Caco-2 (cell line): ENCODE measurements around the gene ARIH1. TPM values are rescaled to one million over a fixed set of nuclear protein-coding genes. Genes with fewer than 3 reads are reported as not detected.

ENCODE experiments used
- BruUV-seq: library from RNA; stranded (reverse); fragments of 400-500 nt; replicated peaks from 2 replicates; lab custom pipeline; 2021; lab: Mats Ljungman, UMichigan
- CTCF ChIA-PET: fragments of 300-600 bp; sonication (Branson Sonifier 250); formaldehyde crosslinking; loops from one replicate; lab custom pipeline; 2022; ENCODE audit warnings: antibody characterized with exemption; lab: Charles Lee
- POLR2A ChIA-PET: fragments of 300-600 bp; sonication (Branson Sonifier 250); formaldehyde crosslinking; loops from one replicate; lab custom pipeline; 2022; ENCODE audit warnings: antibody characterized with exemption; lab: Charles Lee
- DNase-seq, 2 experiments: peaks; one replicate each; pipeline versions ENCODE4 v3.0.0 to v3.0.0-alpha.2; 2020 to 2022
- H3K27me3 ChIP-seq: replicated peaks from 2 replicates; pipeline ENCODE4 v1.6.0; 2011; ENCODE audit warnings: low read length; ENCODE audit not compliant: control insufficient read depth, insufficient read depth
- H3K36me3 ChIP-seq: 2 replicates; pipeline ENCODE4 v1.5.1; 2011; ENCODE audit warnings: low read length; ENCODE audit not compliant: control insufficient read depth, insufficient read depth
- H3K4me1 ChIP-seq: fragments of 250-450 bp; sonication (Bioruptor Pico); 2 replicates; pipeline ENCODE4 v1.5.1; 2020; ENCODE audit warnings: mild to moderate bottlenecking
- H3K4me3 ChIP-seq: 2 replicates; pipeline ENCODE4 v1.5.1; 2011; ENCODE audit warnings: low read depth, mild to moderate bottlenecking, control low read depth, low read length
- H3K9me3 ChIP-seq: fragments of 250-450 bp; sonication (Bioruptor Pico); 2 replicates; pipeline ENCODE4 v1.5.1; 2020; ENCODE audit warnings: mild to moderate bottlenecking, moderate library complexity
- H3K27ac Mint-ChIP-seq: one replicate; pipeline ENCODE4 v1.8.0; 2022; ENCODE audit warnings: mixed read lengths; ENCODE audit not compliant: unreplicated experiment
- H3K27me3 Mint-ChIP-seq: one replicate; pipeline ENCODE4 v1.8.0; 2022; ENCODE audit warnings: mixed read lengths; ENCODE audit not compliant: insufficient read depth, unreplicated experiment
- H3K36me3 Mint-ChIP-seq: one replicate; pipeline ENCODE4 v1.8.0; 2022; ENCODE audit warnings: mild to moderate bottlenecking, mixed read lengths; ENCODE audit not compliant: insufficient read depth, unreplicated experiment
- H3K4me1 Mint-ChIP-seq: one replicate; pipeline ENCODE4 v1.8.0; 2022; ENCODE audit warnings: low read depth, mixed read lengths; ENCODE audit not compliant: unreplicated experiment
- H3K4me3 Mint-ChIP-seq: one replicate; pipeline ENCODE4 v1.8.0; 2022; ENCODE audit warnings: mild to moderate bottlenecking, moderate library complexity, mixed read lengths; ENCODE audit not compliant: unreplicated experiment
- H3K9me3 Mint-ChIP-seq: one replicate; pipeline ENCODE4 v1.8.0; 2022; ENCODE audit warnings: mixed read lengths; ENCODE audit not compliant: unreplicated experiment
- intact Hi-C: fragments of 100-400 bp; cut with micrococcal nuclease; formaldehyde crosslinking; loops from one replicate; pipeline ENCODE4 v1.10.0; 2022; ENCODE audit not compliant: unreplicated experiment
- total RNA-seq: library from RNA; stranded (reverse); gene quantifications from 2 replicates; pipeline ENCODE4 v1.2.3, GENCODE V29; 2022
- TF ChIP-seq, protein P1 (sequence below), 2 experiments: fragments of 200-600 bp in 1 of 2; IDR thresholded peaks; 1 replicate in 1 of 2; 2 replicates in 1 of 2; pipeline versions ENCODE4 v1.5.1 to v1.8.0; 2011 to 2022; ENCODE audit warnings: antibody characterized with exemption in 1 of 2, control low read depth in 1 of 2, inconsistent platforms in 1 of 2, low read depth in 1 of 2, low read length in 1 of 2, mild to moderate bottlenecking in 1 of 2, moderate library complexity in 1 of 2; ENCODE audit not compliant: insufficient read depth in 1 of 2, severe bottlenecking in 1 of 2, unreplicated experiment in 1 of 2

Gene ARIH1
- total RNA-seq, 1 experiment from 2014 or later: 126 TPM

DNA sequence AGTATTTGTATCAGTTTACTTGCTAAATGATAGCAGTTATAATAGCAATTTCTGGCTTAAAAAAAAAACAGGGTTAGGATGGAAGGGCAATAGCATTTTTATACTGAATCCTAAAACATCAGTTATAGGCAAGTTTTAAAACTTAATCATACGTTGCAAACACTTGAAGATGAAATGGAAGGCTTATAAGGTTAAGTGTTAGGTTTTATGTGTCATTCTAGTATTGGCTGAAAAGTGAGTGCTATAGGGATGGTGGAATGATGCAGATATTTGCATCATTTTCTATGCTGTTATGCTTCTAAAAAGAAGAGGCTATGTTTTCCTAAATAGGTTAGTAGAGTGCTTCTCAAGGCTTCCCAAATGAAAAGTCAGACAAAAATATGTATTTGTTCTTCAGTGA is 23.3 kb downstream of the ARIH1 start:
- no peaks in the 10 kb centered on the region for H3K9me3 ChIP-seq
- H3K27me3 ChIP-seq: no peaks in the 10 kb centered on the region
- CTCF ChIA-PET: no interaction called here
- Mint-ChIP-seq H3K27me3 (no peaks in the 10 kb centered on the region), H3K27ac (no peak overlapping the region), H3K36me3 (no peaks in the 10 kb centered on the region), H3K9me3 (no peaks in the 10 kb centered on the region), H3K4me3 (no peak overlapping the region), H3K4me1 (peaks cover 6% of the 10 kb centered on the region)
- no peaks in the 10 kb centered on the region for H3K4me1 ChIP-seq
- POLR2A ChIA-PET: no interaction called here
- intact Hi-C loops: no loop called here
- H3K4me3 ChIP-seq: no peak overlapping the region
- TF ChIP-seq, protein P1, sequence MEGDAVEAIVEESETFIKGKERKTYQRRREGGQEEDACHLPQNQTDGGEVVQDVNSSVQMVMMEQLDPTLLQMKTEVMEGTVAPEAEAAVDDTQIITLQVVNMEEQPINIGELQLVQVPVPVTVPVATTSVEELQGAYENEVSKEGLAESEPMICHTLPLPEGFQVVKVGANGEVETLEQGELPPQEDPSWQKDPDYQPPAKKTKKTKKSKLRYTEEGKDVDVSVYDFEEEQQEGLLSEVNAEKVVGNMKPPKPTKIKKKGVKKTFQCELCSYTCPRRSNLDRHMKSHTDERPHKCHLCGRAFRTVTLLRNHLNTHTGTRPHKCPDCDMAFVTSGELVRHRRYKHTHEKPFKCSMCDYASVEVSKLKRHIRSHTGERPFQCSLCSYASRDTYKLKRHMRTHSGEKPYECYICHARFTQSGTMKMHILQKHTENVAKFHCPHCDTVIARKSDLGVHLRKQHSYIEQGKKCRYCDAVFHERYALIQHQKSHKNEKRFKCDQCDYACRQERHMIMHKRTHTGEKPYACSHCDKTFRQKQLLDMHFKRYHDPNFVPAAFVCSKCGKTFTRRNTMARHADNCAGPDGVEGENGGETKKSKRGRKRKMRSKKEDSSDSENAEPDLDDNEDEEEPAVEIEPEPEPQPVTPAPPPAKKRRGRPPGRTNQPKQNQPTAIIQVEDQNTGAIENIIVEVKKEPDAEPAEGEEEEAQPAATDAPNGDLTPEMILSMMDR (IDR thresholded peaks at IDR 0.05; ENCODE audit: insufficient read depth in 1 of 2, low read depth in 1 of 2, low read length in 1 of 2, severe bottlenecking in 1 of 2, unreplicated experiment in 1 of 2): no peak
- BruUV-seq: no TSS peak
- DNase-seq: no peak
- H3K36me3 ChIP-seq: no peaks in the 10 kb centered on the region

DNA sequence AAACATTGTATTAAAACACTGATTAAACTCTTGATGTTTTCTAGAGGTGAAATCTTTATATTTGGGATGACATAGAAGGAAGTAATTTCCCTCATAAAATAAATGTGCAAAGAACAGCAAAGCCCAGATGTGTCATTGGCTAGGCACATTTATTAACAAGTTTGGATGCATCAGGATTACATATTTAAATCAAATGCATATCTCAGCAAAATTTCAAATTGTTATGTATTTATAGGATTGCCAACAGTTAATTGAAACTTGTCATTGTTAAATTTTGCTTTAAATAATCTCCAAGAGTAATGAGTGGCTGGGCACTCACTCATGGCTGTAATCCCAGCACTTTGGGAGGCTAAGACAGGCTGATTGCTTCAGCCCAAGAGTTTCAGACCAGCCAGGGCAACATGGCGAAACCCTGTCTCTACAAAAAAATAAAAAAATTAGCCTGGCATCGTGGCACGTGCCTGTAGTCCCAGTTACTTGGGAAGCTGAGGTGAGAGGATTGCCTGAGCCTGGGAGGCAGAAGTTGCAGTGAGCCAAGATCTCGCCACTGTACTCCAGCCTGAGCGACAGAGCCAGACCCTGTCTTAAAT is 28.2 kb downstream of the ARIH1 start:
- intact Hi-C loops: no loop called here
- H3K27me3 ChIP-seq: no peaks in the 10 kb centered on the region
- DNase-seq: no peak
- no peaks in the 10 kb centered on the region for H3K4me1 Mint-ChIP-seq
- H3K27ac Mint-ChIP-seq: no peak overlapping the region
- ChIA-PET POLR2A (no interaction called here), CTCF (no interaction called here)
- TF ChIP-seq, protein P1 (IDR thresholded peaks at IDR 0.05; ENCODE audit: insufficient read depth in 1 of 2, low read depth in 1 of 2, low read length in 1 of 2, severe bottlenecking in 1 of 2, unreplicated experiment in 1 of 2): no peak
- H3K4me1 ChIP-seq: no peaks in the 10 kb centered on the region
- H3K36me3 ChIP-seq: no peaks in the 10 kb centered on the region
- H3K9me3 ChIP-seq: no peaks in the 10 kb centered on the region
- H3K4me3 Mint-ChIP-seq: no peak overlapping the region
- H3K4me3 ChIP-seq: no peak overlapping the region
- no peaks in the 10 kb centered on the region for H3K9me3 Mint-ChIP-seq
- BruUV-seq: no TSS peak
- no peaks in the 10 kb centered on the region for H3K27me3 Mint-ChIP-seq
- H3K36me3 Mint-ChIP-seq: no peaks in the 10 kb centered on the region

DNA sequence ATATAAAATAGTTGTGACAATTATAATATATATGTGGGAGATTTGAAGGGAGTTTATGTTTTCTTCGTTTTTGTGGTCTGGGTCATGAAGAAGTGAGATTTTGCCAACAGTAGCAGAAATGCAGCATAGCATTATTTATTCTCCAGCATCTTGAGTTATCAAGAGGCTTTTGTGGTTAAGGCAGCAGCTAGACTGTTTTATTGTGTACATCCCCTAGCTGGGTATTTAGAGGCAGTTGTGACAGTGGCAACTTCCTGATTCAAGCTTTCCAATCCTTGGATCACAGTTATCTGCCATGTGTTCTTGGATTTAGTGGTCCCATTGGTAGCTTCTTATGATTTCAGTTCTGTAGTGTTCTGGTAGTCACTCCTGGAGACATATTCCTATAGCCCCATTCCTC is 29.0 kb downstream of the ARIH1 start:
- ChIA-PET CTCF (no interaction called here), POLR2A (no interaction called here)
- Mint-ChIP-seq H3K4me1 (no peaks in the 10 kb centered on the region), H3K36me3 (no peaks in the 10 kb centered on the region), H3K27ac (no peak overlapping the region), H3K9me3 (no peaks in the 10 kb centered on the region), H3K27me3 (no peaks in the 10 kb centered on the region), H3K4me3 (no peak overlapping the region)
- TF ChIP-seq, protein P1 (IDR thresholded peaks at IDR 0.05; ENCODE audit: insufficient read depth in 1 of 2, low read depth in 1 of 2, low read length in 1 of 2, severe bottlenecking in 1 of 2, unreplicated experiment in 1 of 2): no peak
- Histone ChIP-seq H3K36me3 (no peaks in the 10 kb centered on the region), H3K4me3 (no peak overlapping the region), H3K27me3 (no peaks in the 10 kb centered on the region), H3K4me1 (no peaks in the 10 kb centered on the region), H3K9me3 (no peaks in the 10 kb centered on the region)
- intact Hi-C loops: no loop called here
- BruUV-seq: no TSS peak
- DNase-seq: no peak
